8988T (cell line): ENCODE data around the gene SDC4.

Experiments
- DNase-seq: peaks from one replicate; pipeline ENCODE4 v3.0.0; 2011

The SDC4 gene

GRCh38 chr20:45317826-45318225, 30.4 kb downstream of the SDC4 start:
- DNase-seq: no peak

- DNase-seq: no peak
These were observed 31.8 kb downstream of the SDC4 start for GRCh38 chr20:45316150-45317080.

GRCh38 chr20:45315672-45316071, 32.6 kb downstream of the SDC4 start:
- DNase-seq: no peak

GRCh38 chr20:45313943-45314342, 34.3 kb downstream of the SDC4 start:
- no peak for DNase-seq

- no peak for DNase-seq
These were observed 35.0 kb downstream of the SDC4 start for GRCh38 chr20:45313065-45313695.

GRCh38 chr20:45312241-45312640, 36.0 kb downstream of the SDC4 start:
- no peak for DNase-seq

- DNase-seq: peak; percentile 95
These were observed 36.5 kb downstream of the SDC4 start for GRCh38 chr20:45311589-45312211.

GRCh38 chr20:45309075-45309474, 39.1 kb downstream of the SDC4 start:
- no peak for DNase-seq

GRCh38 chr20:45308117-45308778, 40.0 kb downstream of the SDC4 start, which contains the start of gene MATN4:
Gene MATN4 (minus strand): TSS chr20:45308299. CDS start chr20:45305582, 2,717 bp downstream.
- no peak for DNase-seq

- no peak for DNase-seq
These were observed 41.1 kb downstream of the SDC4 start for GRCh38 chr20:45307076-45307640.

GRCh38 chr20:45306431-45306982, 41.7 kb downstream of the SDC4 start, which contains the start of gene RBPJL:
Gene RBPJL (plus strand): TSS chr20:45306840. CDS start chr20:45306923, 83 bp downstream.
- peak; percentile 50 for DNase-seq

GRCh38 chr20:45305262-45305661, 43.0 kb downstream of the SDC4 start:
- no peak for DNase-seq

- no peak for DNase-seq
These were observed 43.7 kb downstream of the SDC4 start for GRCh38 chr20:45304464-45304999.

GRCh38 chr20:45303586-45304463, 44.4 kb downstream of the SDC4 start:
- no peak for DNase-seq

- DNase-seq: no peak
These were observed 46.4 kb downstream of the SDC4 start for GRCh38 chr20:45301824-45302271.

- peak; percentile 84 for DNase-seq
These were observed 47.3 kb downstream of the SDC4 start for GRCh38 chr20:45300961-45301360.

GRCh38 chr20:45299786-45300185, 48.4 kb downstream of the SDC4 start:
- DNase-seq: no peak

- DNase-seq: no peak
These were observed 50.3 kb downstream of the SDC4 start for GRCh38 chr20:45297786-45298497.

GRCh38 chr20:45294659-45295058, 53.6 kb downstream of the SDC4 start:
- DNase-seq: no peak

- DNase-seq: no peak
These were observed 54.2 kb downstream of the SDC4 start for GRCh38 chr20:45294003-45294368.
